ENCODE results near the gene P2RX3. TPM values are rescaled to one million over a fixed set of nuclear protein-coding genes. Genes with fewer than 3 reads are reported as not detected.
A peak's percentile ranks its signal among the peaks of the same experiment; 100 is the strongest.

Gene P2RX3
- total RNA-seq, 1 experiment from 2014 or later: not detected

- CTCF ChIA-PET: interaction anchor here (0.6 kb wide), 1 partner anchor 1286 kb away, joined by 3 read pairs; no protein-coding TSS in a partner anchor
- TF ChIP-seq CTCF (conservative IDR thresholded peaks at IDR 0.05) (no peak), EZH2 (IDR thresholded peaks at IDR 0.05; ENCODE audit: low read depth) (no peak)
- peaks cover 56% of the 10 kb centered on the region for H3F3A ChIP-seq (ENCODE audit: insufficient read depth, low read depth)
- no peak overlapping the region for H3K4me2 ChIP-seq
- no peak overlapping the region for H2AFZ ChIP-seq
- H3K27me3 ChIP-seq (ENCODE audit: insufficient read depth, low read depth): no peaks in the 10 kb centered on the region
- no peak overlapping the region for H3K27ac ChIP-seq
- H3K9me2 ChIP-seq (ENCODE audit: insufficient read depth): no peaks in the 10 kb centered on the region
- POLR2A ChIA-PET (ENCODE audit: unreplicated experiment): interaction anchor here (0.6 kb wide), 1 partner anchor 392 kb away, joined by 18 read pairs; no protein-coding TSS in a partner anchor
- peaks cover 37% of the 10 kb centered on the region for H3K36me3 ChIP-seq (ENCODE audit: low read depth)
- no peaks in the 10 kb centered on the region for H3K79me2 ChIP-seq (ENCODE audit: low read depth)
- peaks cover 9% of the 10 kb centered on the region for H3K4me1 ChIP-seq (replicated peaks; ENCODE audit: insufficient read depth)
- DNase-seq: peak in 1 of 2 experiments; percentile 13
- H4K20me1 ChIP-seq (ENCODE audit: insufficient read depth): peaks cover 7% of the 10 kb centered on the region
- H3K4me3 ChIP-seq: no peak overlapping the region
- H3K9me3 ChIP-seq (ENCODE audit: insufficient read depth, low read depth): no peaks in the 10 kb centered on the region
- intact Hi-C loops (cut with micrococcal nuclease; ENCODE audit: unreplicated experiment): no loop called here
- TSS peak; percentile 27 for BruUV-seq (replicated peaks)
Measured at GRCh38 chr11:57407010-57407920, 69.1 kb downstream of the P2RX3 start.

GRCh38 chr11:57407941-57408475 is 69.9 kb downstream of the P2RX3 start:
- no peaks in the 10 kb centered on the region for H3K27me3 ChIP-seq (ENCODE audit: insufficient read depth, low read depth)
- H3K4me1 ChIP-seq (replicated peaks; ENCODE audit: insufficient read depth): peaks cover 2% of the 10 kb centered on the region
- no peaks in the 10 kb centered on the region for H3K79me2 ChIP-seq (ENCODE audit: low read depth)
- H3K4me3 ChIP-seq: no peak overlapping the region
- BruUV-seq (replicated peaks): no TSS peak
- H3K9me2 ChIP-seq (ENCODE audit: insufficient read depth): no peaks in the 10 kb centered on the region
- ChIA-PET POLR2A (ENCODE audit: unreplicated experiment) (interaction anchor here (0.5 kb wide), 1 partner anchor 139 kb away, joined by 4 read pairs; no protein-coding TSS in a partner anchor), CTCF (no interaction called here)
- no peaks in the 10 kb centered on the region for H3K9me3 ChIP-seq (ENCODE audit: insufficient read depth, low read depth)
- H3K36me3 ChIP-seq (ENCODE audit: low read depth): peaks cover 37% of the 10 kb centered on the region
- intact Hi-C loops (cut with micrococcal nuclease; ENCODE audit: unreplicated experiment): no loop called here
- peak in 1 of 2 experiments; percentile 30 for DNase-seq
- peaks cover 55% of the 10 kb centered on the region for H3F3A ChIP-seq (ENCODE audit: insufficient read depth, low read depth)
- no peak overlapping the region for H2AFZ ChIP-seq
- no peak overlapping the region for H3K4me2 ChIP-seq
- peaks cover 7% of the 10 kb centered on the region for H4K20me1 ChIP-seq (ENCODE audit: insufficient read depth)
- TF ChIP-seq EZH2 (IDR thresholded peaks at IDR 0.05; ENCODE audit: low read depth) (no peak), CTCF (conservative IDR thresholded peaks at IDR 0.05) (no peak)
- no peak overlapping the region for H3K27ac ChIP-seq

GRCh38 chr11:57408771-57409170 is 70.6 kb downstream of the P2RX3 start:
- Histone ChIP-seq H3K9me3 (ENCODE audit: insufficient read depth, low read depth) (no peaks in the 10 kb centered on the region), H3K4me2 (no peak overlapping the region), H3K79me2 (ENCODE audit: low read depth) (no peaks in the 10 kb centered on the region), H4K20me1 (ENCODE audit: insufficient read depth) (peaks cover 7% of the 10 kb centered on the region), H3K4me1 (replicated peaks; ENCODE audit: insufficient read depth) (no peaks in the 10 kb centered on the region), H3F3A (ENCODE audit: insufficient read depth, low read depth) (peaks cover 56% of the 10 kb centered on the region), H3K9me2 (ENCODE audit: insufficient read depth) (no peaks in the 10 kb centered on the region), H3K27me3 (ENCODE audit: insufficient read depth, low read depth) (no peaks in the 10 kb centered on the region), H3K36me3 (ENCODE audit: low read depth) (peaks cover 39% of the 10 kb centered on the region), H2AFZ (no peak overlapping the region), H3K27ac (no peak overlapping the region), H3K4me3 (no peak overlapping the region)
- DNase-seq: peak in 1 of 2 experiments; percentile 18
- TF ChIP-seq CTCF (conservative IDR thresholded peaks at IDR 0.05): no peak
- no peak for TF ChIP-seq EZH2 (IDR thresholded peaks at IDR 0.05; ENCODE audit: low read depth)
- ChIA-PET CTCF (no interaction called here), POLR2A (ENCODE audit: unreplicated experiment) (interaction anchor here (0.5 kb wide), 1 partner anchor 139 kb away, joined by 4 read pairs; no protein-coding TSS in a partner anchor)
- intact Hi-C loops (cut with micrococcal nuclease; ENCODE audit: unreplicated experiment): no loop called here
- BruUV-seq (replicated peaks): no TSS peak

All from PC-9 (cell line).